Keratinocyte (primary cell): Measurements from ENCODE around the gene FAHD1.

Experiments used
- EZH2 ChIP-seq: IDR thresholded peaks from one replicate; pipeline ENCODE4 v1.6.1; 2012; ENCODE audit warnings: inconsistent platforms, mild to moderate bottlenecking, low read length, moderate library complexity
- TF ChIP-seq, protein P1 (sequence below), 3 experiments: IDR thresholded peaks in 1 of 3; conservative IDR thresholded peaks in 1 of 3; optimal IDR thresholded peaks in 1 of 3; 2 replicates in 2 of 3; 3 replicates in 1 of 3; pipeline versions ENCODE3 to v1.5.1; 2011; ENCODE audit warnings: low read length in 3 of 3, mild to moderate bottlenecking in 3 of 3, moderate library complexity in 2 of 3, control low read depth in 1 of 3, inconsistent platforms in 1 of 3; ENCODE audit not compliant: insufficient read depth in 2 of 3; ENCODE audit errors: extremely low read depth in 1 of 3

DNA sequence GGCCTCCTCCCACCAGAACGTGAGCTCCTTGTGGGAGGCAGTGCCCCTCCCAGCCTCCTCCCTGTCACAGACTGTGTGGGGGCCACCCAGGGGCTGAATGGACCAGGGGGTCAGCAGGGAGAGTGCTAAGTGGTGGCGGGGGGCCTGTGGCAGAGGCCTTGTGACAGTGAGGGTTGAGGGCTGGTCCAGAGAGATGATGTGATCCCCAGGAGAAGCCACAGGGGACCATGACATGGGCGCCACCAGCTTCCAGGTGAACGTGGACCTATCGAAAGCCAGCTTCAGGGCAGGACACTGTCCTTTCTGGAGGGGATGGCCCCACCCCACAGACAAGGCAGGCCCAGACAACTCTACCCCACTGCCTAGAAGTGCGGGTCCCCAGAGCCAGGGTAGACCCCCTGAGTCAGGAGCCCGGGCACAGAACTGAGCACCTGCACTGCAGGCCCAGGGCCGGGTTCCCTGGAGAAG is 47.7 kb upstream of the FAHD1 start:
- TF ChIP-seq EZH2, result no peak
- TF ChIP-seq, protein P1, sequence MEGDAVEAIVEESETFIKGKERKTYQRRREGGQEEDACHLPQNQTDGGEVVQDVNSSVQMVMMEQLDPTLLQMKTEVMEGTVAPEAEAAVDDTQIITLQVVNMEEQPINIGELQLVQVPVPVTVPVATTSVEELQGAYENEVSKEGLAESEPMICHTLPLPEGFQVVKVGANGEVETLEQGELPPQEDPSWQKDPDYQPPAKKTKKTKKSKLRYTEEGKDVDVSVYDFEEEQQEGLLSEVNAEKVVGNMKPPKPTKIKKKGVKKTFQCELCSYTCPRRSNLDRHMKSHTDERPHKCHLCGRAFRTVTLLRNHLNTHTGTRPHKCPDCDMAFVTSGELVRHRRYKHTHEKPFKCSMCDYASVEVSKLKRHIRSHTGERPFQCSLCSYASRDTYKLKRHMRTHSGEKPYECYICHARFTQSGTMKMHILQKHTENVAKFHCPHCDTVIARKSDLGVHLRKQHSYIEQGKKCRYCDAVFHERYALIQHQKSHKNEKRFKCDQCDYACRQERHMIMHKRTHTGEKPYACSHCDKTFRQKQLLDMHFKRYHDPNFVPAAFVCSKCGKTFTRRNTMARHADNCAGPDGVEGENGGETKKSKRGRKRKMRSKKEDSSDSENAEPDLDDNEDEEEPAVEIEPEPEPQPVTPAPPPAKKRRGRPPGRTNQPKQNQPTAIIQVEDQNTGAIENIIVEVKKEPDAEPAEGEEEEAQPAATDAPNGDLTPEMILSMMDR (optimal IDR thresholded peaks at IDR 0.05 in 1 of 3, IDR thresholded peaks at IDR 0.05 in 1 of 3, conservative IDR thresholded peaks at IDR 0.05 in 1 of 3; ENCODE audit: extremely low read depth in 1 of 3, insufficient read depth in 2 of 3, low read length in 3 of 3), result no peak
